Activated CD4-positive, alpha-beta T cell treated with anti-CD3 and anti-CD28 coated beads, Interleukin-2, amount 10 ng/mL, durations not matched to agents 24 days and 14 days (primary cell): ENCODE results near the gene PIK3R3. TPM values are rescaled to one million over a fixed set of nuclear protein-coding genes. Genes with fewer than 3 reads are reported as not detected.

Experiments used
- DNase-seq: peaks from one replicate; pipeline ENCODE4 v3.0.0; 2022
- H3K27ac Mint-ChIP-seq: one replicate; pipeline ENCODE4 v1.8.0; 2022; ENCODE audit warnings: mild to moderate bottlenecking, mixed read lengths
- H3K27me3 Mint-ChIP-seq: one replicate; pipeline ENCODE4 v1.8.0; 2022; ENCODE audit warnings: mixed read lengths
- H3K36me3 Mint-ChIP-seq: one replicate; pipeline ENCODE4 v1.8.0; 2022; ENCODE audit warnings: low read depth, mild to moderate bottlenecking, mixed read lengths
- H3K4me1 Mint-ChIP-seq: one replicate; pipeline ENCODE4 v1.8.0; 2021; ENCODE audit warnings: mixed read lengths
- H3K4me3 Mint-ChIP-seq: one replicate; pipeline ENCODE4 v1.8.0; 2022; ENCODE audit warnings: mild to moderate bottlenecking, moderate library complexity, mixed read lengths
- H3K9me3 Mint-ChIP-seq: one replicate; pipeline ENCODE4 v1.8.0; 2021; ENCODE audit warnings: mixed read lengths
- intact Hi-C: fragments of 100-400 bp; cut with micrococcal nuclease; formaldehyde crosslinking; loops from one replicate; pipeline ENCODE4 v1.15.1; 2023
- total RNA-seq: library from RNA; stranded (reverse); gene quantifications from 2 replicates; pipeline ENCODE4 v1.2.3, GENCODE V29; 2022

Gene PIK3R3
- total RNA-seq, 1 donor from 2014 or later: 2.4 TPM

- peaks cover 11% of the 10 kb centered on the region for H3K36me3 Mint-ChIP-seq
- H3K27me3 Mint-ChIP-seq: no peaks in the 10 kb centered on the region
- intact Hi-C loops: no loop called here
- H3K4me3 Mint-ChIP-seq: no peak overlapping the region
- H3K27ac Mint-ChIP-seq: no peak overlapping the region
- H3K4me1 Mint-ChIP-seq: no peaks in the 10 kb centered on the region
- H3K9me3 Mint-ChIP-seq: no peaks in the 10 kb centered on the region
- DNase-seq: no peak
Measured at GRCh38 chr1:46027788-46028573, 104.4 kb downstream of the PIK3R3 start.

- Mint-ChIP-seq H3K27ac (no peak overlapping the region), H3K9me3 (no peaks in the 10 kb centered on the region)
- intact Hi-C loops: no loop called here
Measured at GRCh38 chr1:46026531-46026930, 105.9 kb downstream of the PIK3R3 start.

GRCh38 chr1:46021046-46021996 is 111.1 kb downstream of the PIK3R3 start:
- Mint-ChIP-seq H3K4me1 (no peaks in the 10 kb centered on the region), H3K4me3 (no peak overlapping the region), H3K36me3 (peaks cover 8% of the 10 kb centered on the region), H3K27me3 (no peaks in the 10 kb centered on the region), H3K27ac (no peak overlapping the region), H3K9me3 (no peaks in the 10 kb centered on the region)
- no peak for DNase-seq
- intact Hi-C loops: no loop called here

More at GRCh38 chr1:46026531-46026930, 105.9 kb downstream of the PIK3R3 start:
- Mint-ChIP-seq H3K4me3 (no peak overlapping the region), H3K4me1 (no peaks in the 10 kb centered on the region), H3K27me3 (no peaks in the 10 kb centered on the region), H3K36me3 (peaks cover 11% of the 10 kb centered on the region)
- no peak for DNase-seq

GRCh38 chr1:46020010-46020409 is 112.4 kb downstream of the PIK3R3 start:
- Mint-ChIP-seq H3K4me3 (no peak overlapping the region), H3K9me3 (no peaks in the 10 kb centered on the region), H3K27me3 (no peaks in the 10 kb centered on the region), H3K36me3 (peaks cover 8% of the 10 kb centered on the region), H3K27ac (no peak overlapping the region), H3K4me1 (no peaks in the 10 kb centered on the region)
- no peak for DNase-seq
- intact Hi-C loops: no loop called here

GRCh38 chr1:46019348-46019747 is 113.1 kb downstream of the PIK3R3 start:
- no peaks in the 10 kb centered on the region for H3K27me3 Mint-ChIP-seq
- no peak for DNase-seq
- no peaks in the 10 kb centered on the region for H3K4me1 Mint-ChIP-seq
- intact Hi-C loops: no loop called here
- peaks cover 10% of the 10 kb centered on the region for H3K36me3 Mint-ChIP-seq
- no peaks in the 10 kb centered on the region for H3K9me3 Mint-ChIP-seq
- no peak overlapping the region for H3K27ac Mint-ChIP-seq
- H3K4me3 Mint-ChIP-seq: no peak overlapping the region

- H3K4me3 Mint-ChIP-seq: no peak overlapping the region
- intact Hi-C loops: no loop called here
- H3K27ac Mint-ChIP-seq: no peak overlapping the region
- DNase-seq: no peak
- no peaks in the 10 kb centered on the region for H3K9me3 Mint-ChIP-seq
- peaks cover 3% of the 10 kb centered on the region for H3K36me3 Mint-ChIP-seq
- H3K27me3 Mint-ChIP-seq: no peaks in the 10 kb centered on the region
- H3K4me1 Mint-ChIP-seq: no peaks in the 10 kb centered on the region
Measured at GRCh38 chr1:46017876-46018503, 114.4 kb downstream of the PIK3R3 start.

- intact Hi-C loops: no loop called here
- DNase-seq: no peak
- H3K36me3 Mint-ChIP-seq: peaks cover 11% of the 10 kb centered on the region
- H3K27me3 Mint-ChIP-seq: no peaks in the 10 kb centered on the region
- H3K9me3 Mint-ChIP-seq: no peaks in the 10 kb centered on the region
- H3K27ac Mint-ChIP-seq: no peak overlapping the region
- H3K4me3 Mint-ChIP-seq: no peak overlapping the region
- no peaks in the 10 kb centered on the region for H3K4me1 Mint-ChIP-seq
Measured at GRCh38 chr1:46013581-46013980, 118.8 kb downstream of the PIK3R3 start.

- H3K27me3 Mint-ChIP-seq: no peaks in the 10 kb centered on the region
Measured at GRCh38 chr1:46012236-46012635, 120.2 kb downstream of the PIK3R3 start.

GRCh38 chr1:46011121-46011695 is 121.2 kb downstream of the PIK3R3 start:
- H3K4me1 Mint-ChIP-seq: no peaks in the 10 kb centered on the region
- intact Hi-C loops: no loop called here
- H3K4me3 Mint-ChIP-seq: no peak overlapping the region
- no peaks in the 10 kb centered on the region for H3K27me3 Mint-ChIP-seq
- no peak for DNase-seq
- no peaks in the 10 kb centered on the region for H3K9me3 Mint-ChIP-seq
- H3K36me3 Mint-ChIP-seq: peaks cover 18% of the 10 kb centered on the region
- no peak overlapping the region for H3K27ac Mint-ChIP-seq

More at GRCh38 chr1:46012236-46012635, 120.2 kb downstream of the PIK3R3 start:
- intact Hi-C loops: no loop called here
- no peaks in the 10 kb centered on the region for H3K4me1 Mint-ChIP-seq
- H3K27ac Mint-ChIP-seq: no peak overlapping the region
- no peaks in the 10 kb centered on the region for H3K9me3 Mint-ChIP-seq
- DNase-seq: no peak
- no peak overlapping the region for H3K4me3 Mint-ChIP-seq
- H3K36me3 Mint-ChIP-seq: peaks cover 15% of the 10 kb centered on the region

- H3K27me3 Mint-ChIP-seq: no peaks in the 10 kb centered on the region
- no peaks in the 10 kb centered on the region for H3K9me3 Mint-ChIP-seq
- no peak overlapping the region for H3K4me3 Mint-ChIP-seq
- intact Hi-C loops: no loop called here
- no peak overlapping the region for H3K27ac Mint-ChIP-seq
- DNase-seq: no peak
- H3K4me1 Mint-ChIP-seq: no peaks in the 10 kb centered on the region
- H3K36me3 Mint-ChIP-seq: peaks cover 18% of the 10 kb centered on the region
Measured at GRCh38 chr1:46010611-46011010, 121.8 kb downstream of the PIK3R3 start.

- H3K4me3 Mint-ChIP-seq: no peak overlapping the region
- H3K4me1 Mint-ChIP-seq: no peaks in the 10 kb centered on the region
- H3K27me3 Mint-ChIP-seq: no peaks in the 10 kb centered on the region
- peaks cover 17% of the 10 kb centered on the region for H3K36me3 Mint-ChIP-seq
- DNase-seq: no peak
- no peak overlapping the region for H3K27ac Mint-ChIP-seq
- H3K9me3 Mint-ChIP-seq: no peaks in the 10 kb centered on the region
- intact Hi-C loops: no loop called here
Measured at GRCh38 chr1:46008585-46008984, 123.8 kb downstream of the PIK3R3 start.

GRCh38 chr1:46005594-46005993 is 126.8 kb downstream of the PIK3R3 start:
- no peak for DNase-seq
- Mint-ChIP-seq H3K9me3 (no peaks in the 10 kb centered on the region), H3K27me3 (no peaks in the 10 kb centered on the region), H3K27ac (no peak overlapping the region), H3K4me3 (no peak overlapping the region), H3K4me1 (no peaks in the 10 kb centered on the region), H3K36me3 (peaks cover 16% of the 10 kb centered on the region)
- intact Hi-C loops: no loop called here

- Mint-ChIP-seq H3K36me3 (peaks cover 12% of the 10 kb centered on the region), H3K9me3 (no peaks in the 10 kb centered on the region), H3K27ac (no peak overlapping the region), H3K27me3 (no peaks in the 10 kb centered on the region), H3K4me1 (no peaks in the 10 kb centered on the region), H3K4me3 (no peak overlapping the region)
- no peak for DNase-seq
- intact Hi-C loops: no loop called here
Measured at GRCh38 chr1:46004492-46004891, 127.9 kb downstream of the PIK3R3 start.
